HepG2 (cell line): ENCODE results near the gene DRAP1. TPM values are rescaled to one million over a fixed set of nuclear protein-coding genes. Genes with fewer than 3 reads are reported as not detected.
A peak's percentile ranks its signal among the peaks of the same experiment; 100 is the strongest.

Experiments used
- BRCA1 ChIP-seq: sonication (generic); formaldehyde crosslinking; IDR thresholded peaks from 2 replicates; pipeline ENCODE4 v1.4.0; 2020; ENCODE audit warnings: missing genetic modification reagents
- CERS6 ChIP-seq: sonication (generic); formaldehyde crosslinking; IDR thresholded peaks from 2 replicates; pipeline ENCODE4 v1.5.0; 2020; ENCODE audit warnings: missing genetic modification reagents
- HDAC1 ChIP-seq: sonication (generic); formaldehyde crosslinking; IDR thresholded peaks from 2 replicates; pipeline ENCODE4 v1.5.1; 2020; ENCODE audit warnings: mild to moderate bottlenecking, missing genetic modification reagents
- HNRNPH1 ChIP-seq: fragments of 200-400 bp; formaldehyde crosslinking; optimal IDR thresholded peaks from 2 replicates; pipeline ENCODE3; 2017; ENCODE audit warnings: mild to moderate bottlenecking, low read depth, low read length
- JUNB ChIP-seq: sonication (generic); formaldehyde crosslinking; IDR thresholded peaks from 2 replicates; pipeline ENCODE4 v1.8.0; 2022; ENCODE audit warnings: missing genetic modification reagents, mild to moderate bottlenecking, borderline replicate concordance
- SPEN ChIP-seq: sonication (generic); formaldehyde crosslinking; IDR thresholded peaks from 2 replicates; pipeline ENCODE4 v1.5.1; 2020; ENCODE audit warnings: low read depth, mild to moderate bottlenecking, missing genetic modification reagents
- TEF ChIP-seq: sonication (generic); formaldehyde crosslinking; IDR thresholded peaks from 2 replicates; pipeline ENCODE4 v1.5.0; 2020; ENCODE audit warnings: missing genetic modification reagents
- THAP9 ChIP-seq: sonication (generic); formaldehyde crosslinking; IDR thresholded peaks from 2 replicates; pipeline ENCODE4; 2020; ENCODE audit warnings: missing genetic modification reagents, mild to moderate bottlenecking, borderline replicate concordance
- YEATS4 ChIP-seq: sonication (generic); formaldehyde crosslinking; IDR thresholded peaks from 2 replicates; pipeline ENCODE4 v1.4.0; 2020; ENCODE audit warnings: missing genetic modification reagents, borderline replicate concordance
- ZFP41 ChIP-seq: sonication (generic); formaldehyde crosslinking; IDR thresholded peaks from 2 replicates; pipeline ENCODE4 v1.4.0; 2020; ENCODE audit warnings: mild to moderate bottlenecking, missing genetic modification reagents, borderline replicate concordance
- ZIK1 ChIP-seq: sonication (generic); formaldehyde crosslinking; IDR thresholded peaks from 2 replicates; pipeline ENCODE4 v1.5.0; 2020; ENCODE audit warnings: mild to moderate bottlenecking, low read depth, missing genetic modification reagents, borderline replicate concordance
- ZNF350 ChIP-seq: sonication (generic); formaldehyde crosslinking; IDR thresholded peaks from 2 replicates; pipeline ENCODE4 v1.4.0; 2020; ENCODE audit warnings: mild to moderate bottlenecking, low read depth, missing genetic modification reagents, borderline replicate concordance
- ZNF367 ChIP-seq: sonication (generic); formaldehyde crosslinking; IDR thresholded peaks from 2 replicates; pipeline ENCODE4 v1.4.0; 2020; ENCODE audit warnings: missing genetic modification reagents, borderline replicate concordance
- ZNF749 ChIP-seq: sonication (generic); formaldehyde crosslinking; IDR thresholded peaks from 2 replicates; pipeline ENCODE4 v1.8.0; 2022; ENCODE audit warnings: mild to moderate bottlenecking, missing genetic modification reagents, moderate library complexity, borderline replicate concordance
- ZNF768 ChIP-seq: sonication (generic); formaldehyde crosslinking; IDR thresholded peaks from 2 replicates; pipeline ENCODE4 v1.4.0; 2020; ENCODE audit warnings: missing genetic modification reagents
- ZNF878 ChIP-seq: sonication (generic); formaldehyde crosslinking; IDR thresholded peaks from 2 replicates; pipeline ENCODE4 v1.8.1; 2023; ENCODE audit warnings: mild to moderate bottlenecking, missing genetic modification reagents, moderate library complexity
- polyA plus RNA-seq, 8 experiments: library from polyadenylated mRNA; depleted of rRNA in 3 of 8; stranded (reverse) in 7 of 8; unstranded in 1 of 8; fragments of >200 nt; fragmentation: Illumina TruSeq in 4 of 8; extraction: Trizol in 4 of 8; gene quantifications; 2 replicates each; pipeline versions ENCODE4 v1.2.1 to v1.2.3, GENCODE V29; 2011 to 2016; ENCODE audit warnings: low read depth in 4 of 8, missing spikeins in 1 of 8, mixed read lengths in 1 of 8; ENCODE audit not compliant: insufficient read depth in 1 of 8
- total RNA-seq, 5 experiments: library from RNA; depleted of rRNA; stranded (reverse); fragments of >200 nt; fragmentation: Illumina TruSeq; extraction: Trizol; gene quantifications; 2 replicates each; pipeline ENCODE4 v1.2.3, GENCODE V29; 2016; ENCODE audit warnings: low read depth in 1 of 5
- TF ChIP-seq, protein P1 (sequence below): sonication (generic); formaldehyde crosslinking; IDR thresholded peaks from 2 replicates; pipeline ENCODE4 v1.4.0; 2020; ENCODE audit warnings: mild to moderate bottlenecking, missing genetic modification reagents, borderline replicate concordance
- TF ChIP-seq, protein P2 (sequence below): sonication (generic); formaldehyde crosslinking; IDR thresholded peaks from 2 replicates; pipeline ENCODE4 v1.8.0; 2023; ENCODE audit warnings: mild to moderate bottlenecking, missing genetic modification reagents

The DRAP1 gene
- total and polyA plus RNA-seq, 2 of the 13 experiments (the other 11 are each of a cell fraction or from before 2014, with no cell fraction given): 46.8 to 52.3 TPM

DNA sequence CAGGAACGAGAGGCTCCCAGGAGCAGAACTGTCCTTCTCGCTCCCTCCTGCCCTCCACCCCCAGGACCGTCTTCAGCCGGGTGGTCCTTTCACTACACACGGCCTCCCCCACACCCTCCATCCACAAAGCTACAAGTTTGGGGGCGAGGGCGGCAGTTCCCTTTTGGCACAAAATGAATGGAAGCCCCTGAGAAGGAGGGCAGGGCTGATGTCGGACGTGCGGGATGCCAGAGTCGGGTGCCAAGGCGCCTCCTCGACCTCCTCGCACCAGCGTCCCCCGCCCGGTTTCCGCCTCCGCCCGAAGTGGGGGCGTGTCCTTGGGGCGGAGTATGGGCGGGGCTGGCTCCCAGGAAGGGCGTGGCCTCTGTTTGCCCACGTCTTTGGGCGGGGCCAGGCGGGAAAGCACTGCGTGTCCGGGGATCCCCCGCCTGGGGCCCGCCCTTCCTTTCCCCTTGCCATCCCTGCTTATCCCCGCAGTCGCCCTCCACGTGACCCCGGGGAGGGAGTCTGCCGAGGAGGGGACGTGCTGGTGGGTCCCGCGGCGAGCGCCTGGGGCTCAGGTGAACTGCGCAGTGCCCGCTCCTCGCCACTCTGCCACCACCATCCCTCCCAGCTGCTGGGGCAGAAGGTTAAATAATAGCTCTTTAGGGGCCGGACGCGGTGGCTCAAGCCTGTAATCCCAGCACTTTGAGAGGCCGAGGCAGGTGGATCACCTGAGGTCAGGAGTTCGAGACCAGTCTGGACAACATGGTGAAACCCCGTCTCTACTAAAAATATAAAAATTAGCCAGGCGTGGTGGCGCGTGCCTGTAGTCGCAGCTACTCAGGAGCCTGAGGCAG lies 45.7 kb upstream of the DRAP1 start (continued):
- TF ChIP-seq, protein P1, sequence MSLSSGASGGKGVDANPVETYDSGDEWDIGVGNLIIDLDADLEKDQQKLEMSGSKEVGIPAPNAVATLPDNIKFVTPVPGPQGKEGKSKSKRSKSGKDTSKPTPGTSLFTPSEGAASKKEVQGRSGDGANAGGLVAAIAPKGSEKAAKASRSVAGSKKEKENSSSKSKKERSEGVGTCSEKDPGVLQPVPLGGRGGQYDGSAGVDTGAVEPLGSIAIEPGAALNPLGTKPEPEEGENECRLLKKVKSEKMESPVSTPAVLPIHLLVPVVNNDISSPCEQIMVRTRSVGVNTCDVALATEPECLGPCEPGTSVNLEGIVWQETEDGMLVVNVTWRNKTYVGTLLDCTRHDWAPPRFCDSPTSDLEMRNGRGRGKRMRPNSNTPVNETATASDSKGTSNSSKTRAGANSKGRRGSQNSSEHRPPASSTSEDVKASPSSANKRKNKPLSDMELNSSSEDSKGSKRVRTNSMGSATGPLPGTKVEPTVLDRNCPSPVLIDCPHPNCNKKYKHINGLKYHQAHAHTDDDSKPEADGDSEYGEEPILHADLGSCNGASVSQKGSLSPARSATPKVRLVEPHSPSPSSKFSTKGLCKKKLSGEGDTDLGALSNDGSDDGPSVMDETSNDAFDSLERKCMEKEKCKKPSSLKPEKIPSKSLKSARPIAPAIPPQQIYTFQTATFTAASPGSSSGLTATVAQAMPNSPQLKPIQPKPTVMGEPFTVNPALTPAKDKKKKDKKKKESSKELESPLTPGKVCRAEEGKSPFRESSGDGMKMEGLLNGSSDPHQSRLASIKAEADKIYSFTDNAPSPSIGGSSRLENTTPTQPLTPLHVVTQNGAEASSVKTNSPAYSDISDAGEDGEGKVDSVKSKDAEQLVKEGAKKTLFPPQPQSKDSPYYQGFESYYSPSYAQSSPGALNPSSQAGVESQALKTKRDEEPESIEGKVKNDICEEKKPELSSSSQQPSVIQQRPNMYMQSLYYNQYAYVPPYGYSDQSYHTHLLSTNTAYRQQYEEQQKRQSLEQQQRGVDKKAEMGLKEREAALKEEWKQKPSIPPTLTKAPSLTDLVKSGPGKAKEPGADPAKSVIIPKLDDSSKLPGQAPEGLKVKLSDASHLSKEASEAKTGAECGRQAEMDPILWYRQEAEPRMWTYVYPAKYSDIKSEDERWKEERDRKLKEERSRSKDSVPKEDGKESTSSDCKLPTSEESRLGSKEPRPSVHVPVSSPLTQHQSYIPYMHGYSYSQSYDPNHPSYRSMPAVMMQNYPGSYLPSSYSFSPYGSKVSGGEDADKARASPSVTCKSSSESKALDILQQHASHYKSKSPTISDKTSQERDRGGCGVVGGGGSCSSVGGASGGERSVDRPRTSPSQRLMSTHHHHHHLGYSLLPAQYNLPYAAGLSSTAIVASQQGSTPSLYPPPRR (CRISPR knock-in tag): no peak
- TF ChIP-seq TEF (CRISPR knock-in tag) (no peak), ZIK1 (CRISPR knock-in tag) (no peak), SPEN (CRISPR knock-in tag) (peak; percentile 55; the same call in 1 of the 2 replicates), YEATS4 (CRISPR knock-in tag) (peak; percentile 58; the same call in 1 of the 2 replicates), ZFP41 (no peak), THAP9 (CRISPR knock-in tag) (peak; percentile 20; the same call in 1 of the 2 replicates), ZNF768 (CRISPR knock-in tag) (no peak), JUNB (CRISPR knock-in tag) (no peak), ZNF367 (CRISPR knock-in tag) (no peak), CERS6 (CRISPR knock-in tag) (no peak), HNRNPH1 (no peak), ZNF350 (CRISPR knock-in tag) (peak; percentile 83), BRCA1 (CRISPR knock-in tag) (no peak), HDAC1 (CRISPR knock-in tag) (peak; percentile 85), ZNF749 (no peak), ZNF878 (no peak)
- TF ChIP-seq, protein P2, sequence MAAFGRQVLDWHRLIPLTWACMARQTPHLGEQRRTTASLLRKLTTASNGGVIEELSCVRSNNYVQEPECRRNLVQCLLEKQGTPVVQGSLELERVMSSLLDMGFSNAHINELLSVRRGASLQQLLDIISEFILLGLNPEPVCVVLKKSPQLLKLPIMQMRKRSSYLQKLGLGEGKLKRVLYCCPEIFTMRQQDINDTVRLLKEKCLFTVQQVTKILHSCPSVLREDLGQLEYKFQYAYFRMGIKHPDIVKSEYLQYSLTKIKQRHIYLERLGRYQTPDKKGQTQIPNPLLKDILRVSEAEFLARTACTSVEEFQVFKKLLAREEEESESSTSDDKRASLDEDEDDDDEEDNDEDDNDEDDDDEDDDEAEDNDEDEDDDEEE (CRISPR knock-in tag): peak; percentile 55; the same call in 1 of the 2 replicates
